Putamen (tissue), 1 donor: ENCODE data around the gene ITGB8.
A peak's percentile ranks its signal among the peaks of the same experiment; 100 is the strongest.

Source experiments
- DNase-seq: peaks from one replicate; pipeline ENCODE4 v3.0.0-alpha.2; 2016; ENCODE audit warnings: low spot score

The ITGB8 gene

DNA sequence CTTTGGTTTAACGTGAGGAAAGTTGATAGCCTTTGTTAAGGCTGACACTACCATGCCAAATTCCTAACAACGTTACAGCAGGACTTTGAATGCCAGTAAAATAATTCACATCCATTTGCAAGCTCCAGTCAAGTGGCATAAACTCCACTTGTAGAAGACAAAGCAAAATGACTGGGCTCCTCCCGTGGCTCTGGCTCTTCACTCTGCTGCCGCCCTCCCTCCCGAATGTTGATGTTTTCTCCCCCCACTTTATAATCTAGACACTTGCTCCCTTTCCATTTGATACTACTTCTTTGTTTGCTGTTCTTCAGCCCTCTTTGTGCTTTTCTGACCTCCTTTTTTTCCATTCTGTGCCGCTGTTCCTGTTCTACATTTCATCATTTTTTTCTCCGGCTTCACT, 22.8 kb upstream of the ITGB8 start:
- peak; percentile 23 for DNase-seq

DNA sequence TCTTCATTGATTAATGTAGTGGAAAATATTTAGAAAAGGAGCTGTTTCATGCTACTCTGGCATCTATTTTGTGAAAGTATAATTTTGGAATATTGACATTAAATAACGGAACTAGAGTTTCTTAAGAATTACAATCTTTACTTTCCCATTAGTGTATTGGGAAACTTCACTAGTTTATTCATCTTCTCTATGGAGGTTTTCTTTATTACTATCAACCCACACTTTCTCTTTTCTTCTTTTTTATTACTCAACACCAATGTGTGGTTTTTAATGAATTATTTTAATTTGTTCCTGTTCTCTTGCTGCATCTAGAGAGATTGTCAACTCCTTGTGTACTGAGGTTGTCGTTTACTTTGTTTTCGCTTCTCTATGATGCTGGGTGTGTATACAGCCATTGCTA, 20.4 kb upstream of the ITGB8 start:
- DNase-seq: no peak

DNA sequence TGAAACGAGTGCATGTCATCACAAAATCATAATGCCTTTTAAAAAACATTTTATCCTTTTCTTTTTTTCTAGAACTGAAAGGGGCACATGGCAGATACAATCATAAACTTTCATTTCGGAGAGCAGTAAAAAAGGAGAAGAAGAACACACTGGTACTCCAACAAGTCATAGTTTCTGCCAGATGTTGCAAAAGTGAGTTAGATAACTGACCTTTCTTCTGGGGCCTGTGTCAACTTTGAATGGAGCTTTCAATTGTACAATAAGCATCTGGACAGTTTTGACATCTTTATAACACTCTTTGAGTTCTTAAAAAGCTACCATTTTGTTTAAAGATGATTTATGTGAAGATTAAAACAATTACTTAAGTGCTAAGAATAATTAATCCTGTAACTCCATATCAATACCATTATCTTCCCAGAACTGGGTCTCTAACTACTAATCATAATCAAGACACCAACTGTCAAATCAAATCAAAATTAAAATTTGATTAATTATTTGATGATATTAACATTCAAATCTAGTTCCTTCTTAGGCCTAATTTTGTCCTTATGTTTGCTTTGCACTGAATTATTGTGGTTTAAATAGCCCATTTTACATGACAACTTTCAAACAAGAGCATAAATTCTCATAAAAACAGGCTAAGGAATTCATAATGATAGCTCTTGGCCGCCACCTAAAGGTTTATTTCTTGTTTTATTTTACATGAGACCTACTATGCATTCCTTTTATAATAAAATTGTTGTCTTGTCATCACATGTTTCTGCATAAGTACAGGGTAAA, 19.5 kb upstream of the ITGB8 start:
- no peak for DNase-seq

DNA sequence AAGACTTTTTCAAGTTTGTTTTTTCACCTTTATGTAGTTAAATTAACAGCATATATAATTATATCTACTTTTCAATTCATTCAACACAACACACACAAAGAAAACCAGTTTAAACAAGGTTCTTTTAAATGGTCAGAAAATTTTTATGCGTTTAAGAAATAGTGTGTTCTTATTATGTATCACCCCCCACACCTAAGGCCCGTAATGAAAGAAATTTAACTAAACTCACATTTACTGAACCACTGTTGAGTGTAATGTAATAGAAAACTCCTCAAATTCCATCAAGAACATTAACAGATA, 19.0 kb upstream of the ITGB8 start:
- DNase-seq: no peak

DNA sequence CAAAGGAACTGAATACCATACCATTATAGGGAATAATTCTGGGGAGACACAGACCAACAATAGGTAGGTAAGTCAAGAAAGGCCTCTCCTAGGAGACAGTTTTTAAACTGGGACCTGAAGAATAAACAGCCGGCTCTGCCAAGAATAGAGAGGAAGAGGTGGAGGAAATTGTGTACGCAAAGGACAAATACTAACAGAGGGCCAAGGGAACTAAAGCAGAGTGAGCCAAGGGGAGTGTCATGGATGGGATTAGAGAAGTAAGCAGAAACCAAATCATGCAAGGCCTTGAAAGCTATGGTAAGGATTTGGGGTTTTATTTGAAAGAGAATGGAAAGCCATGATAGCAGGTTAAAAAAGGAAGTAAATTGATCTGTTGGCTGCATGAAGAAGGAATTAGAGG, 18.1 kb upstream of the ITGB8 start:
- no peak for DNase-seq

DNA sequence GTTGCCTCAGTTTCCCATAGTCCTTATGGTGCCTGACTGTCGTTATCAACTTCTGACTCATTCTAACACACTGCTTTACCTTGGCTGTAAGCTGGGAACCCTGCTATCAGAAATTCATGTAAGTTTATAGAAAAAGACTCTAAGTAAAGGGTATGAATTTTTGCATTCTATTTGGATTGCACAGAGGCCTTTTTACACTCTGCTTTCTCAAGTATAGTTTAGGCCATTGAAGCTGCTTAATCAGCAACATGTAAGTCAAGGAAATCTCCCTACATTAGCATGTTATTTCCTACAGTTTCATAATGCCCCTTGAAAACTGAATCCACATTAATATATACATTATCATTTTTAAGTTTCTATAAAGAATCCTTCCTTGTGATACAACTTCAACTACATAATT, 17.1 kb upstream of the ITGB8 start:
- DNase-seq: no peak

DNA sequence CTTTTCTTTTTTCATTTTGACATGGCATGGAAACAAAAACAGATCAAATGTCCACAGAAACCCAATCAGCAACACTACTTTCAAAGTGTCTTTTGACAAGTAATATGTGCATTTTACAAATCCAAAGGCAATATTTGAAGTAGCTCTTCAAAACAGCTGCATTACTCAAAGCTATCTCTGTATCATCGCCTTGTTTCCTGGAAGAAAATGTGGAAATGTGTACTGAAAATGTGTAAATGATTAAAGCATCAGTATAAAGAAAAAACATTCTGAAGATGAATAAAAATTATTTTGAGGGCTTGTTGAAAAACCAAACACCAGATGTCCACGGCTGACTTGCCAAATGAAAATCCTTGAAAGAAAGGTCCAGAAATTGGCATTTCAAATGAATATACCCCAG, 16.5 kb upstream of the ITGB8 start:
- no peak for DNase-seq

DNA sequence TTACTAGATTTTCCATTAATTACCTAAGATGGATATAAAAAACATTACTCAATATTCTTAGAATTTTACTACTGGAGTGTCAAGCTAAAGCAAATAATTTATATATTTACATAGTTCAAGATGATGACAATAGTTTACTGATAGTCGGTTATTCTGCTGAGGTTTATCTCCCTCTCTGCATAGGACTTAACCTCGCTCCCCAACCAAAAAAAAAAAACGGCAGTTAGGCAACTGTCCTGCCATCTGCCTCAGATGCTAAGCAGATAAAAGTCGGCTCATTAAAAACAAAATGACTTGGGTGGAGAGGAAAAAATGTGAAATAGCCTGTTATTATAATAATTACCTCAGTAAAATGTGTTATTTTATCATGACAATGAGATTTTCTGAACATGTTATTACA, 14.0 kb upstream of the ITGB8 start:
- DNase-seq: no peak

DNA sequence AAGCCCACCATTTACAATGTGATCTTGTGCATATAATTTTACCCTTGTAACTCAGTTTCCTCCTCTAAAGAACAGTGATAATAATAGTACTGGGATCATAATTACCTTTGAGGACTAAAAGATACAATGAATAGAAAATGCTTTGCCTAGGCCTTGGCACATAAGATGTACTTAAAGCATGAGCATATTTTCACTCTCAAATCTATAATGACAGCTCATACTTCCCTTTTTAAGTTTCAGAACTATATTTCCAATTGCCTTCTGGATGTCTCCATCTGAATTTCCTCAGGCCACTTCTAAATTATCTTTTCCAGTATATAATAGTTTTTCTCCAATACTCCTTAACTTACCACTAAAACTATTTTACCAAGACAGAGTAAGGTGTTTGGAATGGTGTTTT, 13.3 kb upstream of the ITGB8 start:
- no peak for DNase-seq

DNA sequence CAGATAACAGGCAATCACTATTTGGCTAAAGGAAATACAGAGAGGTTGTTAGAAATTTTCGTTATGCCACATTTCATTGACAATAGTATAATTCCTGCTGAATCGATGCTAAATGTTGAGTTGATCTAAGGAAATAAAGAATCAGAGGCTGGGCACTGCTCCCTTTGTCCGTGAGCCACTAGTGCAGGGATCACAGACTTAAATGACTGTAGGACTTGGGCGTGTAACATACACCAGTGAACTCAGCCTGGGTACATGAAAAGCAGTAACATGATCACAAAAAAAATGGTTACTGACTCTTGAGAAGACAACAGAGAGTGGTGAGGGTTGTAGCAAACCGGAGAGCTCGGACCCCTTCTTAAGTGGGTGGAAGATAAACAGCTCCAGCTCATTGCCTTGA, 11.8 kb upstream of the ITGB8 start:
- no peak for DNase-seq

DNA sequence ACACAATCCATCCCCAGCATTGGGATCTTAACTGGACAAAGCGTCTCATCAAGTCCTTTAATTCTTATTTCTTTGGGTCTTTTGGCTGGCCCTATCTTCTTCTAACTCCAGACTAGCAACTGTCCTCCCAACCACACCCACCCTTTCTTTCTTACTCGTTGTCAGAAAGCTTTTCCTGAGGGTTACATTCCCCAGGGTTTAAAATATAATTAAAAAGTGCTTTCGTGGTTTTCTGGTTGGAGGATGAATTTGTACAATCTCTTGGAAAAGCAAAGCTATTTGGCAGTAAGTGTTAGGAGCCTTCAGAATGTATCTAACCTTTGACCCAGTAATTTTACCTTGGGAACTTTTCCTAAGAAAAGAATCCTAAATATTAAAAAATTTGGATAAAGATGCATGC, 10.4 kb upstream of the ITGB8 start:
- no peak for DNase-seq

DNA sequence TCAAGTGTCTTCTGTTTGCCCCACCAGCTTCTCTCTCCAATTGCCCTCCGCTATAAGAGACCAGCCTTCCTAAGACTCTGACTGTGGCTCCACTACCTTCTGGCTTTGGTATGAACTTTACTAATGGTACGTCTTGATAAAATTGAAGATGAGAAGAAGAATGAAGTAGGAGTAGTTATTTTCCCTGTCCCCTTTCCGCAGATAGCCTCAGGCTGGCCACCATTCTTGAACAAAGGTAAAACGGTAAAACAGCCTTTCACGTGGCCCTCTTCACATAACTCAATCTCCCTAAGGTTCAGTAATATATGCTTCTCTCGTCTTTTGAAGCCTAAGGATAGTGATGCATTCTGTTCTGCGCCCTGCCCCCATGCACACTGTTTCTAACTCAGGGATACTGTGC, 9.9 kb upstream of the ITGB8 start:
- no peak for DNase-seq

DNA sequence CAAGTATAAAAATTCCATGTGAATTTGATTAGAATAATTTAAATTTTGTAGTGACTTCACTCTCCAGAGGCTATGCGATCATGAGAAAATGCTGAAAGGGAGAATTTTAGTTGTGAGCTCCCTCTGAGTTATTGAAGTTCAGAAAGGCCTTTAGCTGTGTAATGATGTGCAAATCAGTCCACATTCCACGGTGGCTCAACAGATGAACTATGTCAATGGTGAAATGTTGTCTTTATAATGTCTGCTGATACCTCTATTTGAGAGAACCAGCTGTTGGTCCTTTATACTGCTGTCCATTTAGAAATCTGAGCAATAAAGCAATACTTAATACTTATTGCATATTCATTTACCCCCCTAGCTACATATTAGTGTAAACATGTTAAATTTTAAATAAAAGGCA, 7.1 kb upstream of the ITGB8 start:
- DNase-seq: no peak

DNA sequence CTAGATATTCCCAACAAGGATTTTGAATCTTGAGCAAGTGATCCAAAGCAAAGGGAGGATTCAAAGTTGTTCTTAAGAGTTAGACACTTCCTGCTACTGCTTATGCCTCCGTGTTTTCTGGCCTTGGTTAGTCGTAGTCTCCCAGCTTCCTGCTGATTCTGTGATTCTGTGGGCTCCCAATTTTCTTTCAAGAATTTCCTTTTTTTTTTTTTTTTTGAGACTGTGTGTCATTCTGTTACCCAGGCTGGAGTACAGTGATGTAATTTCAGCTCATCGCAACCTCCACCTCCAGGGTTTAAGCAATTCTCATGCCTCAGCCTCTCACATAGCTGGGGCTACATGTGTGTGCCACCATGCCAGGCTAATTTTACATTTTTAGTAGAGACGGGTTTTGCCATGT, 4.4 kb upstream of the ITGB8 start:
- DNase-seq: no peak

DNA sequence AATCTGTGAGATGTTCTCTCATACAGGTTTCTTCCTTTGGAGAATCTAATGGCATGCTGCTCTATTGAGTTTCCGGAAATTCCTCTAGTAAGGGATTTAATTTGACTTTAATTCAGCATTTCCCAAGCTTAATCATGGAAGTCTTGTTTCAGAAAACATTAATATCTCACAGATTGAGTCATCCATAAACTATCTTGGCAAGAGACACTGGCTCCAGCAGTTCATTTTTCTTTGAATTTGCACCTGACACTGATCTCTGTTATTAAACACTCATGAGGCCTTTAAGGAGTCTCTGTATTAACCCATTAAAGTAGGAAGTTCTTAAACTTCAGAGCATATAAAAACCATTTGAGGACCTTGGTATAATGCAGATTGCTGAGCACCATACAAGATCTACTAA, 3.6 kb upstream of the ITGB8 start:
- no peak for DNase-seq

DNA sequence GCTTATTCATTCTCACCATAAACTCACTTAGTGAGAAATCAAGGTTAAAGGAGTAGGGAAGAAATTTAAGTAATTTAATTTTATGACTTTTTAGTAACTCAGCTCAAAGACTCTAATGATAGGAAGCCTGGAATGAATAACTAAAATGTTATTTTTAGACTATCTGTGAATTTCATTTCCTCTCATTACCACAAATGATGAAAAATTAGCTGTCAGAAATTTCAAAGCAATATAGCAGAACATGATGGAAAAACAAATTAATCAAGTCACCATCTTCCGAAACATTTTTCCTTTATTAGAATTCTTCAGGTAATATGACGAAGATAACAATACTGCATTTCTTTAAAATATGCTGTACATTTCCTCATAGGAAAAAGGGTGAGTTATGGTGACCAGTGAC, 2.7 kb upstream of the ITGB8 start:
- no peak for DNase-seq

DNA sequence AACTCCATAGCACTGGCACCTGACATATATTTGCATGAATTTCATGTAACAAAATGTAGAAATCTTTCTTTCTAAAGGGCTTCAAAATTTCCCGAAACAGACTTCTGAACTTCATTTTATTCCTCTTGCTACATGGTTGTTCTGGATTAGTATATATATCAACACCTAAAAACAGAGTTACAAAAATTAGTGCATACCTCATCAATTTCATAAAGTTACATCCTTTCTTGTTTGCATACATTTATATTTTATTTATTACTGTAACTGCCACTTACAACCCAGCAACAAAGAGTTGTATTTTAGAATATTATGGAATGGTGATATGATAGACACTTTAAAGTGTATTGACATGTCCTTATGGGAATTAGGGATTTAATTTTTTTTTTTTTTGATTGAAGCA, 2.0 kb upstream of the ITGB8 start:
- no peak for DNase-seq

DNA sequence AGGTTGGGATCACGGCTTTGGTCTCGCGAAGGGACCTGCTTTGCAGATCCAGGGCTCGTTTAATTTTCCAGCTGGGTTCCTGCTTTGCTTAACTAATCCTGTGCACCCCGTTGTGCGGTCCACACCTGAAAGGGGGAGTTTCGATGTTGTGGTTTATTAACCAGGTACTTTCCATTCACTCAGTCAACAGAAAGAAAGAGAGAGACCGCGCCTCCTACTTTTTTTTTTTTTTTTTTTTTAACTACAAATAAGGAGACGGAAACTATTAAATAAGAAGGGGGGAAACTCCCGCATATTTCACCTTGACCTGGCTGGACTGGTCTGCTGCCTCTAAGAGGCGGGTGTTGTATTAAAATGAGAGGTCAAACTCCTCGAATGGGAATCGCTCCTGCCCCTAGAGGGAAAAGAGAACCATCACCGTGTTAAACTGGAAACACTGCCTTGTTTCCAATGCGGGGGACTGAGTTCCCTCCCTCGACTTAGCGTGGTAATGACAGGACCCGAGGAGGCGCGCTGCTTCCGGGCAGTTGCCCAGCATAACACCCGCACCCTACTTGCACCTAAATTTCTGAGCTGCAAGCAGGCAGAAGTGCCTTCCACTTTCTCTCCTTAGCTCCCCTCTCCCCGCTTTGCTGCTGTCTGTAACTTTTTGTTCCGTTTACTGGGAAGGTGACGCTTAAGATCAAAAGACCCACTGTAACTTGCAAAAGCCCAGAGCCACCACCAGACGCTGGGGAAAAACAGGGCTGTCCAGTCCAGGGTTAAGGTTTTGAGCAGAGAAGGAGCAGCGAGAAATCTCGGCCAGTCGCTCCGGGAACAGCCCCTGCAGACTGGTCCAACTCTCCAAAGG, 1.1 kb upstream of the ITGB8 start:
- DNase-seq: peak; percentile 81

DNA sequence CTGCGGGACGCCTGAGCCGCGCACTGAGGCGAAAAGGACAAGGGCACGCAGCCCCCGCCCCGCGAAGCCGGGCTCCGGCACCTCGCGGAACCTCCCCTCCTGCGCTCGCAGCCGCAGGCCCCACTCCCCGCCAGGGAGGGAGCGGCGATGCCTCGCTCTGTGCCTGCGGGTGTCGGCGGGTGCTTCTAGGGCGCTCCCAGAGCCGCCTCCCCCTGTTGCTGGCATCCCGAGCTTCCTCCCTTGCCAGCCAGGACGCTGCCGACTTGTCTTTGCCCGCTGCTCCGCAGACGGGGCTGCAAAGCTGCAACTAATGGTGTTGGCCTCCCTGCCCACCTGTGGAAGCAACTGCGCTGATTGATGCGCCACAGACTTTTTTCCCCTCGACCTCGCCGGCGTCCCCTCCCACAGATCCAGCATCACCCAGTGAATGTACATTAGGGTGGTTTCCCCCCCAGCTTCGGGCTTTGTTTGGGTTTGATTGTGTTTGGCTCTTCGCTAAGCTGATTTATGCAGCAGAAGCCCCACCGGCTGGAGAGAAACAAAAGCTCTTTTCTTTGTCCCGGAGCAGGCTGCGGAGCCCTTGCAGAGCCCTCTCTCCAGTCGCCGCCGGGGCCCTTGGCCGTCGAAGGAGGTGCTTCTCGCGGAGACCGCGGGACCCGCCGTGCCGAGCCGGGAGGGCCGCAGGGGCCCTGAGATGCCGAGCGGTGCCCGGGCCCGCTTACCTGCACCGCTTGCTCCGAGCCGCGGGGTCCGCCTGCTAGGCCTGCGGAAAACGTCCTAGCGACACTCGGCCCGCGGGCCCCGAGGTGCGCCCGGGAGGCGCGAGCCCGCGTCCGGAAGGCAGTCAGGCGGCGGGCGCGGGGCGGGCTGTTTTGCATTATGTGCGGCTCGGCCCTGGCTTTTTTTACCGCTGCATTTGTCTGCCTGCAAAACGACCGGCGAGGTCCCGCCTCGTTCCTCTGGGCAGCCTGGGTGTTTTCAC, 519 bp downstream of the ITGB8 start:
- peak; percentile 94 for DNase-seq

DNA sequence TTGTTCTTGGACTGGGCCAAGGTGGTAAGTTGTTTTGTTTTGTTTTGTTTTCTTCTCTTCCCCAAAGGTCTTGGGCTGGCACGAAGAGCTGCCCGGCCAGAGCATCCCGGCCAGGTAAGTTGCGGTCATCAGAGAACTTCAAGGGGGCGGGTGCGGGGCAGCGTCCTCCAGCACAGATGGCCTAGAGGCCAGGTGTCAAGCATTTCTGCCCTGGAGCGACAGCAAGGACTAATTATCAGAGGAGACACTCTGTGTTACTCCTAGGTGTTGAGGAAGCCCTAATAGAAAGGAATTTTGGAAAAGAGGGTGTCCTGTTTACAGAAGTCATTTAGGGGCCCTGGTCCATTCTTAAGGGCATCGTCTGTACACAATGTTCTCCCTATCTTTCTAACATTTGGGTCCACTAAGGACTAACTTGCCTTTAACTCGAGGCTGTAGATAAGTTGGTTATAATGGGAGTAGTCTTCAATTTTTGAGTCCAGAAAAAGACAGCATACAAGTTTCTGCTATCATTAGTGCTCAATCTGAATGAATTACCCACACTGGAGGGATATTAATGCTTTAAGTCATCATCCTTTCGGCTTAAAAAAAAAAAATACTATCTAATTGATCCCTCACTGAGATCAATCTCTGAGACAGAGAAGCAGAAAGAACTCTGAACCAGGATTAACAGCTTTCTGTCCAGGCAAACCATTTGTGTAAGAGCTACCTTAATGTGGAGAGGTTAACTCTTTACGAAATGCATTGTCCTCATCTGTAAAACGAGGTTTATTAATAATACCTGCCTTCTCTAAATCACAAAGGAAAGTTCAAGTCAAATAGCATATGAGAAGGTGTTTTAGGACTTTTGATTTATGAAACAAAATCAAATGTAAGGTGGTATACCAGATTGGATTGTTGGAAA, 1.5 kb downstream of the ITGB8 start:
- no peak for DNase-seq

DNA sequence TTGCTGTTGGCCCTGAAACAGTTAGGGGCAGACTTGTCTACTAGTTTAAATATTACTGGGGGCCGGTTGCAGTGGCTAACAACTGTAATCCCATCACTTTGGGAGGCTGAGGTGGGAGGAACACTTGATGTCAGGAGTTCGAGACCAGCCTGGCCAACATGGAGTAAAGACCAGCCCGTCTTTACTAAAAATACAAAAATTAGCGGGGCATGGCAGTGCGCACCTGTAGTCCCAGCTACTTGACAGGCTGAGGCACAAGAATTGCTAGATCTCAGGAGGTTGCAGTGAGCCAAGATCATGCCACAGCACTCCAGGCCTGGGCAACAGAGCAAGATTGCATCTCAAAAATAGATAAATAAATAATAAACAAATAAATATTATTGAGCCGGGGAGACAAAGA, 7.6 kb downstream of the ITGB8 start:
- no peak for DNase-seq

DNA sequence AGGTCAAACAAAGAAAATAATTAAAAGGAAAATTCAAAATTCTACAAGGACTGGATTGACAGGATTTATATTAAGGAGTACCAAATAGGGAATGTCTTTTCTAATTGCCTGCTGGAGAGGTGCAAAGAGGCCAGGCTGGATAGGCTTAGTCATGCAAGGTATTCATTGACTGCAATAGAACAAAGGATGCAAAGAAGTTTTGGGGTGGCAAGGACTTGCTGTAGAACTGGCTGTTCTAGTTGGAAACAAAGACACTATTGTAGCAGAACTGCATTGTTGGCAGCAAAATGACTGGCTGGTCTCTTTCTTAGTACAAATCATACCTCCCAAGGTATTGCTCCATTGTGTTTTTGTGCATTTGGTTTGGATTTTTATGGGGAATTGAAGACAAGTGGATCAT, 10.1 kb downstream of the ITGB8 start:
- DNase-seq: peak; percentile 80
